A673 (cell line): Measurements from ENCODE around the gene ZSCAN5A.

Source experiments
- EZH2 ChIP-seq: fragments of 200-600 bp; sonication (generic); IDR thresholded peaks from 2 replicates; pipeline ENCODE4 v1.6.1; 2017; ENCODE audit warnings: borderline replicate concordance, low read depth, mild to moderate bottlenecking, mixed read lengths, antibody characterized with exemption, low read length; ENCODE audit not compliant: poor library complexity, severe bottlenecking
- TF ChIP-seq, protein P1 (sequence below): fragments of 300-800, 200-600 bp; sonication (generic); conservative IDR thresholded peaks from 2 replicates; pipeline ENCODE4 v1.5.1; 2017; ENCODE audit warnings: low read depth, mild to moderate bottlenecking, antibody characterized with exemption, low read length, moderate library complexity, mixed read lengths

DNA sequence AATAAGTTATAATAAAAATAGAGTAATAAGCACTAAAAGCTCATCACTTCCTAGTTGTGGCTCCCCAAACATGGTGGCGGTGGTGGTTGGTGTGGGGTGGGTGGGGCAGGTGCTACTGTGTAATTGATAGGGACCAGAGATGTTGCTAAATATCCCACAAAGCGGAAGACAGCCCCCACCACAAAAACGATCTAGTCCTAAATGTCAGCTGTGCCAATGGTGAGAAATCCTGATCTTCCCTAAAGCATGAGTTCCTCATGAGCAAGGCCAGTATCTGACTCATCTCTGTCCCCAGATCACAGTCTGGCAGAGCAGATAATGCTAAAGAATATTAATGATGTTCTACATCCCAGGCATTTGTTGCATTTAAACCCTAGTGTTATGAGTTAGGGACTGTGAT lies 44.0 kb downstream of the ZSCAN5A start:
- TF ChIP-seq, protein P1, sequence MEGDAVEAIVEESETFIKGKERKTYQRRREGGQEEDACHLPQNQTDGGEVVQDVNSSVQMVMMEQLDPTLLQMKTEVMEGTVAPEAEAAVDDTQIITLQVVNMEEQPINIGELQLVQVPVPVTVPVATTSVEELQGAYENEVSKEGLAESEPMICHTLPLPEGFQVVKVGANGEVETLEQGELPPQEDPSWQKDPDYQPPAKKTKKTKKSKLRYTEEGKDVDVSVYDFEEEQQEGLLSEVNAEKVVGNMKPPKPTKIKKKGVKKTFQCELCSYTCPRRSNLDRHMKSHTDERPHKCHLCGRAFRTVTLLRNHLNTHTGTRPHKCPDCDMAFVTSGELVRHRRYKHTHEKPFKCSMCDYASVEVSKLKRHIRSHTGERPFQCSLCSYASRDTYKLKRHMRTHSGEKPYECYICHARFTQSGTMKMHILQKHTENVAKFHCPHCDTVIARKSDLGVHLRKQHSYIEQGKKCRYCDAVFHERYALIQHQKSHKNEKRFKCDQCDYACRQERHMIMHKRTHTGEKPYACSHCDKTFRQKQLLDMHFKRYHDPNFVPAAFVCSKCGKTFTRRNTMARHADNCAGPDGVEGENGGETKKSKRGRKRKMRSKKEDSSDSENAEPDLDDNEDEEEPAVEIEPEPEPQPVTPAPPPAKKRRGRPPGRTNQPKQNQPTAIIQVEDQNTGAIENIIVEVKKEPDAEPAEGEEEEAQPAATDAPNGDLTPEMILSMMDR = no peak
- no peak for TF ChIP-seq EZH2
